Loucy (cell line): ENCODE data around the gene WNK2.

ENCODE experiments used
- H2AFZ ChIP-seq: fragments of 200-600 bp; sonication (generic); 2 replicates; pipeline ENCODE4 v1.6.0; 2016; ENCODE audit warnings: antibody characterized with exemption, mild to moderate bottlenecking, low read length, moderate library complexity
- H3F3A ChIP-seq: fragments of 200-600 bp; 2 replicates; pipeline ENCODE4 v1.6.0; 2016; ENCODE audit warnings: antibody characterized with exemption, low read depth, mild to moderate bottlenecking
- H3K27me3 ChIP-seq: fragments of 200-600 bp; sonication (generic); 2 replicates; pipeline ENCODE4 v1.6.1; 2014; ENCODE audit warnings: low read length, mild to moderate bottlenecking; ENCODE audit not compliant: insufficient read depth, poor library complexity, severe bottlenecking
- H3K36me3 ChIP-seq: fragments of 200-600 bp; sonication (generic); 2 replicates; pipeline ENCODE4 v1.6.1; 2016; ENCODE audit warnings: low read length; ENCODE audit not compliant: insufficient read depth
- H3K4me1 ChIP-seq: fragments of 200-600 bp; sonication (generic); 2 replicates; pipeline ENCODE4 v1.5.1; 2014; ENCODE audit warnings: low read length, mild to moderate bottlenecking; ENCODE audit not compliant: insufficient read depth, poor library complexity, severe bottlenecking
- H3K4me2 ChIP-seq: fragments of 200-600 bp; sonication (generic); 2 replicates; pipeline ENCODE4 v1.6.0; 2014; ENCODE audit warnings: antibody characterized with exemption, low read length, low read depth, mild to moderate bottlenecking; ENCODE audit not compliant: poor library complexity, severe bottlenecking
- H3K4me3 ChIP-seq: fragments of 200-600 bp; sonication (generic); 2 replicates; pipeline ENCODE4 v1.5.1; 2014; ENCODE audit warnings: low read length, mild to moderate bottlenecking, mixed read lengths; ENCODE audit not compliant: poor library complexity, severe bottlenecking
- H3K79me2 ChIP-seq: fragments of 200-600 bp; sonication (generic); 2 replicates; pipeline ENCODE4 v1.6.1; 2014; ENCODE audit warnings: low read length; ENCODE audit not compliant: insufficient read depth
- H3K9ac ChIP-seq: fragments of 200-600 bp; sonication (generic); 2 replicates; pipeline ENCODE4 v1.6.0; 2014; ENCODE audit warnings: mild to moderate bottlenecking, low read depth, low read length, moderate library complexity; ENCODE audit not compliant: poor library complexity, severe bottlenecking
- H3K9me2 ChIP-seq: fragments of 200-600 bp; sonication (generic); replicated peaks from 2 replicates; pipeline ENCODE4 v1.6.1; 2016; ENCODE audit warnings: low read depth, low read length, mixed read lengths
- H3K9me3 ChIP-seq: fragments of 200-600 bp; sonication (generic); 2 replicates; pipeline ENCODE4 v1.6.1; 2014; ENCODE audit warnings: mild to moderate bottlenecking, antibody characterized with exemption, low read length, low read depth; ENCODE audit not compliant: insufficient read depth
- H4K20me1 ChIP-seq: fragments of 200-600 bp; sonication (generic); 2 replicates; pipeline ENCODE4 v1.6.0; 2014; ENCODE audit warnings: antibody characterized with exemption, low read length, mild to moderate bottlenecking; ENCODE audit not compliant: insufficient read depth, poor library complexity, severe bottlenecking
- EZH2phosphoT487 ChIP-seq: fragments of 200-600 bp; IDR thresholded peaks from 2 replicates; pipeline ENCODE4 v1.6.1; 2018; ENCODE audit warnings: antibody characterized with exemption, mild to moderate bottlenecking, moderate library complexity, borderline replicate concordance
- TF ChIP-seq, protein P1 (sequence below): fragments of 200-600 bp; sonication (generic); conservative IDR thresholded peaks from 2 replicates; pipeline ENCODE4 v1.5.1; 2014; ENCODE audit warnings: mild to moderate bottlenecking, antibody characterized with exemption, low read length

WNK2 gene

DNA sequence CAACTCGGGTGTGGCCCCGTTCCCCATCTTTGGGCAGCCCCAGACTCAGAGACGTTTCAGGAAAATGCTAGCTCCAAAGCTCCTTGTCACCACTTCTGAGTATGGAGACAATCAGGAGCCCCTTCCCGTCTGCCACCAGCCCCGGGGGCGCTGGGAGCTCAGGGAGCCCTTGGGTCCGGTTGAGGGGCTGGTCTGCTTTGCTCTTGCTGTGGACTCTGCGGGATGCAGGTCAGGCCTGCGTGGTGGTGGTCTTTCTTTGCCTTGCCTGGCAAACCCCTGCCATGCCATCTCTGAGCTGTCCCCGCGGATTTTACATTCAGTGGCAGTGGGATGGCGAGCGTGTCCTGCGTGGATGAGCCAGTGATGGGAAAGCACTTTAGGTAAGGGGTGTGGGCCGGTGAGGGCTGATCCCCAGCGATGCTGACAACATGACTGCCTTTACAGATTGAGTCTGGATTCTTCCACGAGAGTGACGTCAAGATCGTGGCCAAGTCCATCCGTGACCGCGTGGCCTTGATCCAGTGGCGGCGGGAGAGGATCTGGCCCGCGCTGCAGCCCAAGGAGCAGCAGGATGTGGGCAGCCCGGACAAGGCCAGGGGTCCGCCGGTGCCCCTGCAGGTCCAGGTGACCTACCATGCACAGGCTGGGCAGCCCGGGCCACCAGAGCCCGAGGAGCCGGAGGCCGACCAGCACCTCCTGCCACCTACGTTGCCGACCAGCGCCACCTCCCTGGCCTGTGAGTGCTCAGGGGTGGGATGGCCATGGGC lies 63.3 kb downstream of the WNK2 start:
- Histone ChIP-seq H3K36me3 (no peaks in the 10 kb centered on the region), H3K4me3 (no peak overlapping the region)
- TF ChIP-seq, protein P1, sequence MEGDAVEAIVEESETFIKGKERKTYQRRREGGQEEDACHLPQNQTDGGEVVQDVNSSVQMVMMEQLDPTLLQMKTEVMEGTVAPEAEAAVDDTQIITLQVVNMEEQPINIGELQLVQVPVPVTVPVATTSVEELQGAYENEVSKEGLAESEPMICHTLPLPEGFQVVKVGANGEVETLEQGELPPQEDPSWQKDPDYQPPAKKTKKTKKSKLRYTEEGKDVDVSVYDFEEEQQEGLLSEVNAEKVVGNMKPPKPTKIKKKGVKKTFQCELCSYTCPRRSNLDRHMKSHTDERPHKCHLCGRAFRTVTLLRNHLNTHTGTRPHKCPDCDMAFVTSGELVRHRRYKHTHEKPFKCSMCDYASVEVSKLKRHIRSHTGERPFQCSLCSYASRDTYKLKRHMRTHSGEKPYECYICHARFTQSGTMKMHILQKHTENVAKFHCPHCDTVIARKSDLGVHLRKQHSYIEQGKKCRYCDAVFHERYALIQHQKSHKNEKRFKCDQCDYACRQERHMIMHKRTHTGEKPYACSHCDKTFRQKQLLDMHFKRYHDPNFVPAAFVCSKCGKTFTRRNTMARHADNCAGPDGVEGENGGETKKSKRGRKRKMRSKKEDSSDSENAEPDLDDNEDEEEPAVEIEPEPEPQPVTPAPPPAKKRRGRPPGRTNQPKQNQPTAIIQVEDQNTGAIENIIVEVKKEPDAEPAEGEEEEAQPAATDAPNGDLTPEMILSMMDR = no peak
- TF ChIP-seq EZH2phosphoT487 = no peak

DNA sequence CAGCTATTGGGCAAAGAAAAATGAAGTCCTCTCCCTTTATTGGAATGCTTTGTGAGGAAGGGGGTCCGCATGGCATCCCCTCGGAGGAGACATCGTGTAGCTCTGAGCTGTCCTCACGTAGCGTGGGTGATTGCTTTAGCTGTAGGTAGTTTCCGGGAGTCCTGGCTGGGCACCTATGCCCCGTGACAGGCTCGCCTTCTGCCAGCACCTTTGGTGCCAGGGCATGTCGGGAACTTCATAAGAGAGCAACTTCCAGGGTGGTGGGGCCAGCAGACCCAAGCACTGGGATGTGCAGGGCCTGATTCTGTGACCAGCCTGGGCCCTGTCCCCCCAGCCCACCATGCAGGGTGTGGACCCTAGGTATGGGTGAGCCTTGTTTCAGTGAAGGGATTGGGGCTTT lies 64.0 kb downstream of the WNK2 start:
- TF ChIP-seq EZH2phosphoT487 = no peak
- TF ChIP-seq, protein P1 = no peak
- Histone ChIP-seq H3K36me3 (no peaks in the 10 kb centered on the region), H3K9ac (no peak overlapping the region), H2AFZ (no peak overlapping the region), H3K79me2 (no peaks in the 10 kb centered on the region), H3K9me3 (no peaks in the 10 kb centered on the region), H3K4me3 (no peak overlapping the region), H4K20me1 (no peaks in the 10 kb centered on the region), H3K9me2 (no peaks in the 10 kb centered on the region), H3F3A (no peaks in the 10 kb centered on the region), H3K4me1 (no peaks in the 10 kb centered on the region), H3K4me2 (no peak overlapping the region), H3K27me3 (no peaks in the 10 kb centered on the region)

More for the DNA sequence above, 63.3 kb downstream of the WNK2 start:
- H3K9me3 ChIP-seq = no peaks in the 10 kb centered on the region
- no peaks in the 10 kb centered on the region for H3K4me1 ChIP-seq
- H2AFZ ChIP-seq = no peak overlapping the region
- H3K9me2 ChIP-seq = no peaks in the 10 kb centered on the region
- H3F3A ChIP-seq = no peaks in the 10 kb centered on the region
- no peaks in the 10 kb centered on the region for H3K79me2 ChIP-seq
- H3K27me3 ChIP-seq = no peaks in the 10 kb centered on the region
- no peak overlapping the region for H3K9ac ChIP-seq
- H3K4me2 ChIP-seq = no peak overlapping the region
- H4K20me1 ChIP-seq = no peaks in the 10 kb centered on the region

DNA sequence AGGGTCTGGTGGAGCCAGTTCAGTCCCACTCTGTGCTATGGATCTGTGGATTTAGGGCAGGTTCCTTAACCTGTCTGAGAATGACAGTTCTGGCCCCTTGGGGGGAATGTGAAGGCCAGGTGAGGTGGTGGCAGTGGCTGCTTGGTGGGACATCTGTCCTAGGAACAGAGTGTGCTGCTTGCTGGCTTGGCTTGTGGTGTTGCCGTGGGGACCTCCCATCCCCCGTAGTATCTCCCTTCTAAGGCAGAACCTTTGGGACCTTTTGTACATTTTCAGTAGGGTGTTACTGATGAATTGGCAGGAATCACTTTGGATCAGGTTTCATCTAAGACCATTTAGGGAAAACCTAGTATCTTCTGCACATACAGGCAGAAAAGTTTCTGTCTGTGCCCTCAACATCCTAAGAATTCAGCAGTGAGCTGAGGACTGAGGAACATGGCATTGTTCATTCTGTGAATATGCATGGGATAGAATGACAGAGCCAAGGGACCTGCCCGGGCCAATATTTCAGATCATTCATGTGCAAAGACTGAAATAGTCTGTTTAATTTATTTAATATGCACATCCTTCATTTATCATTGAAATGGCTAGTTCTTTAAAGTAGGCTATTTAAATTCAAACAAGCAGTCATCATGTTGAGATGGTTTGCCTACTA lies 64.6 kb downstream of the WNK2 start:
- H3K27me3 ChIP-seq = no peaks in the 10 kb centered on the region
- H3K9me3 ChIP-seq = no peaks in the 10 kb centered on the region
- H3F3A ChIP-seq = no peaks in the 10 kb centered on the region
- no peak overlapping the region for H3K4me2 ChIP-seq
- H3K9ac ChIP-seq = no peak overlapping the region
- H3K79me2 ChIP-seq = no peaks in the 10 kb centered on the region
- no peaks in the 10 kb centered on the region for H4K20me1 ChIP-seq
- TF ChIP-seq EZH2phosphoT487 = no peak
- TF ChIP-seq, protein P1 = no peak
- no peak overlapping the region for H3K4me3 ChIP-seq
- no peaks in the 10 kb centered on the region for H3K36me3 ChIP-seq
- H3K4me1 ChIP-seq = no peaks in the 10 kb centered on the region
- no peak overlapping the region for H2AFZ ChIP-seq
- H3K9me2 ChIP-seq = no peaks in the 10 kb centered on the region
